SK-N-SH treated with all-trans-retinoic acid at 6 μM for 48 hours (cell line): ENCODE measurements around the gene ZBTB7C.
A peak's percentile ranks its signal among the peaks of the same experiment; 100 is the strongest.

Source experiments
- ATAC-seq: fragments of 200-7000 bp; cut with Tn5 transposase; 3 replicates; pipeline ENCODE4 v1.9.1; 2020; ENCODE audit warnings: mild to moderate bottlenecking, moderate library complexity
- ARNTL ChIP-seq: fragments of 450-650 bp; formaldehyde crosslinking; IDR thresholded peaks from 2 replicates; pipeline ENCODE4 v1.5.0; 2020; ENCODE audit warnings: low read depth, mild to moderate bottlenecking, moderate library complexity, borderline replicate concordance
- BACH2 ChIP-seq: fragments of 250-450 bp; sonication (Bioruptor Pico); IDR thresholded peaks from 2 replicates; pipeline ENCODE4 v1.9.0; 2021; ENCODE audit warnings: mild to moderate bottlenecking, borderline replicate concordance
- CREB5 ChIP-seq: fragments of 250-450 bp; sonication (Bioruptor Pico); IDR thresholded peaks from 2 replicates; pipeline ENCODE4 v1.5.1; 2020; ENCODE audit warnings: low read depth, mild to moderate bottlenecking, moderate library complexity
- CSDC2 ChIP-seq: fragments of 250-450 bp; sonication (Bioruptor Pico); IDR thresholded peaks from 2 replicates; pipeline ENCODE4 v1.5.0; 2020; ENCODE audit warnings: mild to moderate bottlenecking, moderate library complexity
- CSRNP3 ChIP-seq: fragments of 250-450 bp; sonication (Bioruptor Pico); IDR thresholded peaks from 2 replicates; pipeline ENCODE4 v1.5.1; 2021; ENCODE audit warnings: mild to moderate bottlenecking, moderate library complexity
- ESRRG ChIP-seq: fragments of 250-450 bp; sonication (Bioruptor Pico); IDR thresholded peaks from 2 replicates; pipeline ENCODE4 v1.6.1; 2021; ENCODE audit warnings: mild to moderate bottlenecking
- GLIS3 ChIP-seq: fragments of 250-450 bp; sonication (Bioruptor Pico); IDR thresholded peaks from 2 replicates; pipeline ENCODE4 v1.5.0; 2020; ENCODE audit warnings: mild to moderate bottlenecking, moderate library complexity
- ISL1 ChIP-seq: fragments of 250-450 bp; sonication (Bioruptor Pico); IDR thresholded peaks from 2 replicates; pipeline ENCODE4 v2.1.2; 2022; ENCODE audit warnings: mild to moderate bottlenecking, moderate library complexity
- OSR1 ChIP-seq: fragments of 250-450 bp; sonication (Bioruptor Pico); IDR thresholded peaks from 2 replicates; pipeline ENCODE4 v1.8.0; 2022; ENCODE audit warnings: moderate library complexity, mild to moderate bottlenecking, inconsistent platforms
- PATZ1 ChIP-seq: fragments of 250-450 bp; sonication (Bioruptor Pico); IDR thresholded peaks from 2 replicates; pipeline ENCODE4 v1.8.0; 2020; ENCODE audit warnings: mild to moderate bottlenecking, moderate library complexity, borderline replicate concordance
- POU6F1 ChIP-seq: fragments of 250-450 bp; sonication (Bioruptor Pico); IDR thresholded peaks from 2 replicates; pipeline ENCODE4 v1.8.0; 2021; ENCODE audit warnings: low read depth, mild to moderate bottlenecking, moderate library complexity, borderline replicate concordance
- RARB ChIP-seq: fragments of 250-450 bp; sonication (Bioruptor Pico); IDR thresholded peaks from 2 replicates; pipeline ENCODE4 v1.8.0; 2021; ENCODE audit warnings: mild to moderate bottlenecking, moderate library complexity
- SNAI2 ChIP-seq: fragments of 250-450 bp; sonication (Bioruptor Pico); IDR thresholded peaks from 2 replicates; pipeline ENCODE4 v1.5.0; 2020; ENCODE audit warnings: mild to moderate bottlenecking, moderate library complexity
- TOX ChIP-seq: fragments of 250-450 bp; sonication (Bioruptor Pico); IDR thresholded peaks from 2 replicates; pipeline ENCODE4 v1.8.0; 2021; ENCODE audit warnings: mild to moderate bottlenecking, moderate library complexity, borderline replicate concordance
- TSHZ2 ChIP-seq: fragments of 250-450 bp; sonication (Bioruptor Pico); IDR thresholded peaks from 2 replicates; pipeline ENCODE4 v1.5.0; 2020; ENCODE audit warnings: mild to moderate bottlenecking, moderate library complexity
- ZC3H10 ChIP-seq: fragments of 250-450 bp; sonication (Bioruptor Pico); IDR thresholded peaks from 2 replicates; pipeline ENCODE4 v1.5.1; 2021; ENCODE audit warnings: mild to moderate bottlenecking, moderate library complexity
- ZFP30 ChIP-seq: fragments of 450-650 bp; formaldehyde crosslinking; IDR thresholded peaks from 2 replicates; pipeline ENCODE4 v1.5.0; 2022; ENCODE audit warnings: mild to moderate bottlenecking, moderate library complexity
- ZNF565 ChIP-seq: fragments of 450-650 bp; formaldehyde crosslinking; conservative IDR thresholded peaks from 2 replicates; pipeline ENCODE4 v1.5.0; 2020; ENCODE audit warnings: low read depth, mild to moderate bottlenecking, moderate library complexity
- ZNF70 ChIP-seq: fragments of 450-650 bp; formaldehyde crosslinking; IDR thresholded peaks from 2 replicates; pipeline ENCODE4 v1.5.0; 2020; ENCODE audit warnings: mild to moderate bottlenecking, moderate library complexity
- ZNF8 ChIP-seq: fragments of 450-650 bp; formaldehyde crosslinking; IDR thresholded peaks from 2 replicates; pipeline ENCODE4 v1.5.0; 2020; ENCODE audit warnings: mild to moderate bottlenecking, moderate library complexity

The ZBTB7C gene

GRCh38 chr18:48347756-48348326, 61.3 kb downstream of the ZBTB7C start (continued):
- TF ChIP-seq CREB5 (CRISPR knock-in tag) (no peak), TOX (CRISPR knock-in tag) (no peak), ZFP30 (CRISPR knock-in tag) (no peak), SNAI2 (CRISPR knock-in tag) (no peak), CSRNP3 (CRISPR knock-in tag) (no peak), ZC3H10 (CRISPR knock-in tag) (no peak), BACH2 (CRISPR knock-in tag) (no peak)

- peak; percentile 75 for ATAC-seq
These were observed 63.6 kb downstream of the ZBTB7C start for GRCh38 chr18:48345596-48345995.

More at GRCh38 chr18:48345596-48345995, 63.6 kb downstream of the ZBTB7C start:
- TF ChIP-seq CSRNP3 (CRISPR knock-in tag) (no peak), ESRRG (CRISPR knock-in tag) (no peak), ZNF565 (no peak), TSHZ2 (CRISPR knock-in tag) (no peak), ZC3H10 (CRISPR knock-in tag) (no peak), OSR1 (CRISPR knock-in tag) (no peak), BACH2 (CRISPR knock-in tag) (no peak), ISL1 (CRISPR knock-in tag) (no peak), ZFP30 (CRISPR knock-in tag) (no peak), TOX (CRISPR knock-in tag) (no peak), PATZ1 (CRISPR knock-in tag) (no peak), GLIS3 (no peak), ARNTL (CRISPR knock-in tag) (no peak), POU6F1 (CRISPR knock-in tag) (no peak), CREB5 (CRISPR knock-in tag) (no peak), ZNF70 (CRISPR knock-in tag) (no peak), RARB (CRISPR knock-in tag) (no peak), ZNF8 (CRISPR knock-in tag) (no peak), SNAI2 (CRISPR knock-in tag) (no peak), CSDC2 (CRISPR knock-in tag) (no peak)
